HG03135 (cell line): ENCODE measurements around the gene CIAO2B.

Experiments
- ATAC-seq: cut with Tn5 transposase; IDR thresholded peaks from one replicate; pipeline ENCODE4 v1.9.1; 2021; ENCODE audit warnings: mild to moderate bottlenecking, moderate library complexity; ENCODE audit not compliant: unreplicated experiment

Gene CIAO2B

GRCh38 chr16:66939366-66939765 is 5.2 kb upstream of the CIAO2B start:
- no peak for ATAC-seq

GRCh38 chr16:66937725-66938337 is 3.6 kb upstream of the CIAO2B start:
- ATAC-seq = no peak

- ATAC-seq = no peak
These were observed 2.8 kb upstream of the CIAO2B start for GRCh38 chr16:66936889-66937554.

- no peak for ATAC-seq
These were observed 2.3 kb upstream of the CIAO2B start for GRCh38 chr16:66936462-66936861.

GRCh38 chr16:66935314-66936011 is 1.3 kb upstream of the CIAO2B start, which contains the start of gene CES2:
TSS of gene CES2 (plus strand) at chr16:66935516. CDS start at chr16:66935636, 120 bp downstream.
- no peak for ATAC-seq

GRCh38 chr16:66934839-66935313 is 674 bp upstream of the CIAO2B start:
- peak; percentile 4 for ATAC-seq

GRCh38 chr16:66933776-66934137 is 445 bp downstream of the CIAO2B start:
- peak; percentile 14 for ATAC-seq

GRCh38 chr16:66932076-66932475 is 2.1 kb downstream of the CIAO2B start:
- no peak for ATAC-seq

GRCh38 chr16:66931665-66932064 is 2.5 kb downstream of the CIAO2B start:
- no peak for ATAC-seq

- ATAC-seq = no peak
These were observed 4.0 kb downstream of the CIAO2B start for GRCh38 chr16:66930189-66930588.

GRCh38 chr16:66928702-66929388 is 5.4 kb downstream of the CIAO2B start:
- no peak for ATAC-seq

- ATAC-seq = no peak
These were observed 6.1 kb downstream of the CIAO2B start for GRCh38 chr16:66927918-66928649.

GRCh38 chr16:66926961-66927436 is 7.2 kb downstream of the CIAO2B start:
- no peak for ATAC-seq

- no peak for ATAC-seq
These were observed 7.8 kb downstream of the CIAO2B start for GRCh38 chr16:66926171-66926947.

GRCh38 chr16:66925322-66925840 is 8.8 kb downstream of the CIAO2B start, which contains the start of gene RRAD:
TSS of gene RRAD (minus strand) at chr16:66925535. CDS start at chr16:66925179, 356 bp downstream.
- ATAC-seq = no peak

GRCh38 chr16:66924527-66925321 is 9.5 kb downstream of the CIAO2B start:
- ATAC-seq = no peak

- no peak for ATAC-seq
These were observed 10.3 kb downstream of the CIAO2B start for GRCh38 chr16:66923866-66924265.

GRCh38 chr16:66923247-66923731 is 10.9 kb downstream of the CIAO2B start:
- no peak for ATAC-seq
